ENCODE results near the gene SNTA1. TPM values are rescaled to one million over a fixed set of nuclear protein-coding genes. Genes with fewer than 3 reads are reported as not detected.

The SNTA1 gene
- total and polyA plus RNA-seq, 2 of the 13 experiments (the other 11 are each of a cell fraction or from before 2014, with no cell fraction given) = 16.4 to 18.3 TPM

DNA sequence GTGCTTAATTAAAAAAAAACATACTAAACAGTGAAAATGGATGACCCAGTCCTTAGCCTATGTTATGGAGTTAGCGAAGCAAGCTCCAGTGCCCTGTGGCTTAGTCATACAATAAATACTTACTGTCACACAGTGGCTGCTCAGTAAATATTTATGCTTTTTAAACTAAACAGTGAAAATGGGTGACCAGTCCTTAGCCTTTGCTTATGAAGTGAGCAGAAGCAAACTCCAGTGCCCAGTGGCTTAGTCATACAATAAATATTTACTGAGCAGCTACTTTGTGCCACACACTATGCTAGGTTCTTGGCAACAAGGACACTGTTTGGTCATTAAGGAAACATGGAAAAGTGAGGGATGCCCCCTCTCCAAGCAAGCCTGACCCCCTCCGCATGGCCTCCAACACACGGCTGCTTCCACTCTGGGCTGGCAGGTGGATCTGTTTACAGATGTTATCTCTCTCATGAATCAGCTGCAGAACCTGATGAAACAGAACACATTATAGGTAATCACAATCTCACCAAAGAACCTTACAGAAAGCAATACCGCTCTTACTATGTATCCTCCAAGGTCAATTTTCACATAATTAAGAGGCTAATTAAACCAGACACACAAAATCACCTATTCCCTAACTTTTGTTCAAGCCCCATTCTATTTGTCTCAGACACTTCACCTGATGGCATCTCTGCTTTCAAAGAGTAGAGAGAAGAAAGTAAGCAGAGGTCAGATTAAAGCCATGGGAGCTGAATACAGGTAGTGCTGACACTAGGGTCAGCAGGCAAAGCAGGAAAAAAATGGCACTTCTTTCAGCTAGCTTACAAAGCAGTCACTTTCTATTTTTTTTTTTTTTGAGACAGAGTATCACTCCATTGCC, 69.6 kb downstream of the SNTA1 start (continued):
- TF ChIP-seq, protein P1, sequence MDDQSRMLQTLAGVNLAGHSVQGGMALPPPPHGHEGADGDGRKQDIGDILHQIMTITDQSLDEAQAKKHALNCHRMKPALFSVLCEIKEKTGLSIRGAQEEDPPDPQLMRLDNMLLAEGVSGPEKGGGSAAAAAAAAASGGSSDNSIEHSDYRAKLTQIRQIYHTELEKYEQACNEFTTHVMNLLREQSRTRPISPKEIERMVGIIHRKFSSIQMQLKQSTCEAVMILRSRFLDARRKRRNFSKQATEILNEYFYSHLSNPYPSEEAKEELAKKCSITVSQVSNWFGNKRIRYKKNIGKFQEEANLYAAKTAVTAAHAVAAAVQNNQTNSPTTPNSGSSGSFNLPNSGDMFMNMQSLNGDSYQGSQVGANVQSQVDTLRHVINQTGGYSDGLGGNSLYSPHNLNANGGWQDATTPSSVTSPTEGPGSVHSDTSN (CRISPR knock-in tag; IDR thresholded peaks at IDR 0.05; ENCODE audit: borderline replicate concordance) = no peak
- TF ChIP-seq GLI4 (CRISPR knock-in tag; IDR thresholded peaks at IDR 0.05; ENCODE audit: borderline replicate concordance) (0 out of 2 replicates have a peak, but pooled peaks have one; percentile 7), MIXL1 (CRISPR knock-in tag; IDR thresholded peaks at IDR 0.05) (peak; percentile 96), GABPB1 (CRISPR knock-in tag; IDR thresholded peaks at IDR 0.05) (peak; percentile 48; the same call in 1 of the 2 replicates), XBP1 (CRISPR knock-in tag; IDR thresholded peaks at IDR 0.05) (no peak; the same call in 1 of the 2 replicates), FOXO1 (CRISPR knock-in tag; IDR thresholded peaks at IDR 0.05) (peak; percentile 98), ZC3H4 (CRISPR knock-in tag; IDR thresholded peaks at IDR 0.05; ENCODE audit: borderline replicate concordance) (no peak; the same call in 1 of the 2 replicates), NR1H2 (CRISPR knock-in tag; IDR thresholded peaks at IDR 0.05; ENCODE audit: borderline replicate concordance, low read depth) (no peak; the same call in 1 of the 2 replicates), ZNF660 (CRISPR knock-in tag; IDR thresholded peaks at IDR 0.05; ENCODE audit: borderline replicate concordance, low read depth) (no peak), HDAC2 (CRISPR knock-in tag; IDR thresholded peaks at IDR 0.05) (peak; percentile 99), ZNF614 (CRISPR knock-in tag; IDR thresholded peaks at IDR 0.05; ENCODE audit: borderline replicate concordance) (peak; percentile 96), CCAR2 (optimal IDR thresholded peaks at IDR 0.05; ENCODE audit: low read depth, low read length) (peak; percentile 34), NKX3-1 (CRISPR knock-in tag; IDR thresholded peaks at IDR 0.05) (peak; percentile 60; the same call in 1 of the 2 replicates)
- TF ChIP-seq, protein P2, sequence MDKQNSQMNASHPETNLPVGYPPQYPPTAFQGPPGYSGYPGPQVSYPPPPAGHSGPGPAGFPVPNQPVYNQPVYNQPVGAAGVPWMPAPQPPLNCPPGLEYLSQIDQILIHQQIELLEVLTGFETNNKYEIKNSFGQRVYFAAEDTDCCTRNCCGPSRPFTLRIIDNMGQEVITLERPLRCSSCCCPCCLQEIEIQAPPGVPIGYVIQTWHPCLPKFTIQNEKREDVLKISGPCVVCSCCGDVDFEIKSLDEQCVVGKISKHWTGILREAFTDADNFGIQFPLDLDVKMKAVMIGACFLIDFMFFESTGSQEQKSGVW (CRISPR knock-in tag; IDR thresholded peaks at IDR 0.05; ENCODE audit: borderline replicate concordance) = no peak
- TF ChIP-seq, protein P3, sequence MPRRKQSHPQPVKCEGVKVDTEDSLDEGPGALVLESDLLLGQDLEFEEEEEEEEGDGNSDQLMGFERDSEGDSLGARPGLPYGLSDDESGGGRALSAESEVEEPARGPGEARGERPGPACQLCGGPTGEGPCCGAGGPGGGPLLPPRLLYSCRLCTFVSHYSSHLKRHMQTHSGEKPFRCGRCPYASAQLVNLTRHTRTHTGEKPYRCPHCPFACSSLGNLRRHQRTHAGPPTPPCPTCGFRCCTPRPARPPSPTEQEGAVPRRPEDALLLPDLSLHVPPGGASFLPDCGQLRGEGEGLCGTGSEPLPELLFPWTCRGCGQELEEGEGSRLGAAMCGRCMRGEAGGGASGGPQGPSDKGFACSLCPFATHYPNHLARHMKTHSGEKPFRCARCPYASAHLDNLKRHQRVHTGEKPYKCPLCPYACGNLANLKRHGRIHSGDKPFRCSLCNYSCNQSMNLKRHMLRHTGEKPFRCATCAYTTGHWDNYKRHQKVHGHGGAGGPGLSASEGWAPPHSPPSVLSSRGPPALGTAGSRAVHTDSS (CRISPR knock-in tag; conservative IDR thresholded peaks at IDR 0.05) = no peak
- TF ChIP-seq, protein P4, sequence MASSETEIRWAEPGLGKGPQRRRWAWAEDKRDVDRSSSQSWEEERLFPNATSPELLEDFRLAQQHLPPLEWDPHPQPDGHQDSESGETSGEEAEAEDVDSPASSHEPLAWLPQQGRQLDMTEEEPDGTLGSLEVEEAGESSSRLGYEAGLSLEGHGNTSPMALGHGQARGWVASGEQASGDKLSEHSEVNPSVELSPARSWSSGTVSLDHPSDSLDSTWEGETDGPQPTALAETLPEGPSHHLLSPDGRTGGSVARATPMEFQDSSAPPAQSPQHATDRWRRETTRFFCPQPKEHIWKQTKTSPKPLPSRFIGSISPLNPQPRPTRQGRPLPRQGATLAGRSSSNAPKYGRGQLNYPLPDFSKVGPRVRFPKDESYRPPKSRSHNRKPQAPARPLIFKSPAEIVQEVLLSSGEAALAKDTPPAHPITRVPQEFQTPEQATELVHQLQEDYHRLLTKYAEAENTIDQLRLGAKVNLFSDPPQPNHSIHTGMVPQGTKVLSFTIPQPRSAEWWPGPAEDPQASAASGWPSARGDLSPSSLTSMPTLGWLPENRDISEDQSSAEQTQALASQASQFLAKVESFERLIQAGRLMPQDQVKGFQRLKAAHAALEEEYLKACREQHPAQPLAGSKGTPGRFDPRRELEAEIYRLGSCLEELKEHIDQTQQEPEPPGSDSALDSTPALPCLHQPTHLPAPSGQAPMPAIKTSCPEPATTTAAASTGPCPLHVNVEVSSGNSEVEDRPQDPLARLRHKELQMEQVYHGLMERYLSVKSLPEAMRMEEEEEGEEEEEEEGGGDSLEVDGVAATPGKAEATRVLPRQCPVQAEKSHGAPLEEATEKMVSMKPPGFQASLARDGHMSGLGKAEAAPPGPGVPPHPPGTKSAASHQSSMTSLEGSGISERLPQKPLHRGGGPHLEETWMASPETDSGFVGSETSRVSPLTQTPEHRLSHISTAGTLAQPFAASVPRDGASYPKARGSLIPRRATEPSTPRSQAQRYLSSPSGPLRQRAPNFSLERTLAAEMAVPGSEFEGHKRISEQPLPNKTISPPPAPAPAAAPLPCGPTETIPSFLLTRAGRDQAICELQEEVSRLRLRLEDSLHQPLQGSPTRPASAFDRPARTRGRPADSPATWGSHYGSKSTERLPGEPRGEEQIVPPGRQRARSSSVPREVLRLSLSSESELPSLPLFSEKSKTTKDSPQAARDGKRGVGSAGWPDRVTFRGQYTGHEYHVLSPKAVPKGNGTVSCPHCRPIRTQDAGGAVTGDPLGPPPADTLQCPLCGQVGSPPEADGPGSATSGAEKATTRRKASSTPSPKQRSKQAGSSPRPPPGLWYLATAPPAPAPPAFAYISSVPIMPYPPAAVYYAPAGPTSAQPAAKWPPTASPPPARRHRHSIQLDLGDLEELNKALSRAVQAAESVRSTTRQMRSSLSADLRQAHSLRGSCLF (CRISPR knock-in tag; IDR thresholded peaks at IDR 0.05; ENCODE audit: borderline replicate concordance) = no peak
- TF ChIP-seq, protein P5, sequence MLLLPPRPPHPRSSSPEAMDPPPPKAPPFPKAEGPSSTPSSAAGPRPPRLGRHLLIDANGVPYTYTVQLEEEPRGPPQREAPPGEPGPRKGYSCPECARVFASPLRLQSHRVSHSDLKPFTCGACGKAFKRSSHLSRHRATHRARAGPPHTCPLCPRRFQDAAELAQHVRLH (CRISPR knock-in tag; IDR thresholded peaks at IDR 0.05; ENCODE audit: borderline replicate concordance, low read depth) = peak; percentile 96
